HS-27A (cell line): ENCODE measurements around the gene VSIG10L2.

Source experiments
- DNase-seq: peaks from one replicate; pipeline ENCODE4 v3.0.0-alpha.2; 2012; ENCODE audit warnings: low read depth, missing footprints

The VSIG10L2 gene

DNA sequence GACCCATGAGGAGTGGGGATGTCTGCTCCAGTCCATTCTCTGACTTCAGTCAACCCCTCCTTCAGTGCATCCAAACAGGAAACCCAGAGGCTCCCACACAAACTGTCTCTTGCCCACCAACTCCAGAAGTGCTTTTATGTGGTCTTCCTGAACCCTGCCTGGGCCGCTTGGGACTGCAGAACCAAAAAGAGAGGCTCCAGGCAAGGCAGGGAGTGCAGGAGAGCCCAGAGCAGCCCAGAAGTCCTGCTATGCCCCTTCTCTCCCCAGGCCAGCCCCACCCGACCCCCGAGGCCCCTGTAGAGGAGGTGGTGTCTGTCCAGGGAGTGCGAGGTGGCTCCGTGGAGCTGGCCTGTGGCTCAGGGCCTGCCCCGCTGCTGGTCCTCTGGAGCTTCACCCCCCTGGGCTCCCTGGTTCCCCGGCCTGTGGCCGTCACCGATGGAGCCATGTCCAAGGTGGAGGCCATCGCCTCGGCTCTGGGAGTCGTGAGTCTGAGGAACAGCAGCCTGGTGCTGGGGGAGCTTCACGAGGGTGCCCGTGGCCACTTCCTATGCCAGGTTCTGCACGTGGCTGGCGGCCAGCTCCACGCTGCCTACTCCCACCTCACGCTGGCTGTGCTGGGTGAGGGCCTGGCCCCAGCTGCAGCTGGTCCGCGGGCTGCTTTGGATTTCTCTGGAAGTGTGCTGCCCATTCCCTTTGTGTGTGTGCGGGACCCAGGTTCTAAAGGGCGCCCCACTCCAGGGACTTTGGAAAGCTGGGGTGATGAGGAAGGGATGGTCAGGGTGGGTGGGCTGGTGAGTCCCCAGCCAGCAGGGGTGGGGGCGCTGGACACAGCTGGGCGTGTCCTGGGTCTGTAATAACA lies 1.8 kb downstream of the VSIG10L2 start:
- no peak for DNase-seq

DNA sequence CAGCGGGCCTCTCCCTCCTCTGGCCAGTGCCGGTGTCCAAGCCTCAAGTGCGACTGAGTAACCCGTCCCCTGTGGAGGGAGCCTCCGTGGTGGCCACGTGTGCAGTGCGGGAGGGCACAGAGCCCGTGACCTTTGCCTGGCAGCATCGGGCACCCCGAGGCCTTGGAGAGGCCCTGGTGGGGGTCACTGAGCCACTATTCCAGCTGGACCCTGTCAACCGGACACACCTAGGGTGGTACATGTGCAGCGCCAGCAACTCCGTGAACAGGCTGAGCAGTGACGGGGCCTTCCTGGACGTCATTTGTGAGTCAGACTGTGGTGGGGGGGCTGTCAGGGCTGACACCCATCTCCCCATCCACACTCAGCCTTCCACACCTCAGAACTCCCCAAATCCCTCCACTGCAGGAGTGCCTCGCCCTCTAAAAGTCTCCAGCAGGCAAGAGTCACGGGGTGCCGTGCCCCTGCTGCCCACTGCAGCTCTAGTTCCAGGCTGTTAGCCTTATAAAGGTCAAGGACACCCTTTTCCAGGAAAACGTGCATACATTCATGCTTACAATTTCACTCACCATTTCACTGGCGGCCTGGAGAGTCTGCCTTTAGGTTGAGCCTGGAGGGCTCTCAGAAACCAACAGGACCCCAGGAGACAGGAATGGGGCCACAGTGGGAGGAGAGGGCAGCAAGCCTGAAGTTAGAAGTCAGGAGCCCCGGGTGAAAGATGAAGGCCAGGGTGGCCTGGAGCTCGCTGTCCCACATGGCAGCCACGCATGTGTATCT lies 2.6 kb downstream of the VSIG10L2 start:
- DNase-seq: no peak

DNA sequence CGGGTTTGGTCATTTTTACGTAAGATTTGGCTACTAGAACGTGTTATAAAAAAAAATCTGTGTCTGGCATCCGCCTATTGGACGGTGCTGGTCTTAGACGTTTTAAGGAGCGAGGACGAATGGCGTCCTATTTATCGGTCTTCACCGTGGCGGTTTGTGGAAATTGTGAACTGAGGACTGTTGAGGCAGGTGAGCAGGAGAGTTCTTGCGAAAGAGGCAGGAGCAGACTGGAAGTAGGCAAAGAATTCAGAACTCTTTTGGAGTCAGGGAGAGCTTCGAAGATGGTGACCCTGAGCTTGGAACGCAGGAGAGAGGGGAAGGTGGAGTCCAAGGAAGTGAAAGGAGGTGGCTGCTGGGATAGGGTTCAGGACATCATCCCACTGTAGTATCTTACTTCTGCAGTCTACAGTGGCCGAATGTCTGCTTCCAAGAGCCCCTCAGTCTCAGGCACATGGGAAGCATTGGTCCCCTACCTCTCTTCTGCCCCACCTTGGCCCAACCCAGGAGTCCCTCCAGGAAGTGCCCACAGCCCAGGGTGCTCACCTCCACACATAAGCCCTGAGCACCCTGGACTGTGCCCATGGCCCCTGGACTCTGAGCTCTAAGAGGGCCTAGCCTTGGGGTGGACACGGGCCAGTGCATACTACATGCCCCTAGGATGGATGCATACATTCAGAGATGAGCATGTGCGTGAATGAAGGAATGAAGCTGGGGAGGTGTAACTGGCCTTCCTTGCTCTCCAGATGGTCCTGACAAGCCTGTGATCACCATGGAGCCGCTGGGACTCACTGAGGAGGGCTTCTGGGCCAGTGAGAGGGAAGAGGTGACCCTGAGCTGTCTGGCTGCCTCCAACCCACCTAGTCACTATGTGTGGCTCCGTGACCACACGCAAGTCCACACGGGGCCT lies 3.7 kb downstream of the VSIG10L2 start:
- no peak for DNase-seq

DNA sequence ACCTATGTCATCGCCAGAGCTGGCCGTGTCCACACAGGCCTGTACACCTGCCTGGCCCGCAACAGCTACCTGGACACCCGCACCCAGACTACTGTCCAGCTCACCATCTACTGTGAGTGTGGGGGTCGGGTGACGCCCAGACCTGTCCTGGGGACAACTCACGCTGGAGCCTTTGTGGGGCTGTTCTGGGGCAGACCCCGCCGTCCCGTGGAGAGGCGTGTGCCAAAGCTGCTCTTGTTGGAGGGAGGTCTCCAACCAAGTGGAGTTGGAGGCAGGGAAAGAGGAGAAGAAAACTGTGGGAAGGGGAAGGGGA lies 4.3 kb downstream of the VSIG10L2 start:
- no peak for DNase-seq

DNA sequence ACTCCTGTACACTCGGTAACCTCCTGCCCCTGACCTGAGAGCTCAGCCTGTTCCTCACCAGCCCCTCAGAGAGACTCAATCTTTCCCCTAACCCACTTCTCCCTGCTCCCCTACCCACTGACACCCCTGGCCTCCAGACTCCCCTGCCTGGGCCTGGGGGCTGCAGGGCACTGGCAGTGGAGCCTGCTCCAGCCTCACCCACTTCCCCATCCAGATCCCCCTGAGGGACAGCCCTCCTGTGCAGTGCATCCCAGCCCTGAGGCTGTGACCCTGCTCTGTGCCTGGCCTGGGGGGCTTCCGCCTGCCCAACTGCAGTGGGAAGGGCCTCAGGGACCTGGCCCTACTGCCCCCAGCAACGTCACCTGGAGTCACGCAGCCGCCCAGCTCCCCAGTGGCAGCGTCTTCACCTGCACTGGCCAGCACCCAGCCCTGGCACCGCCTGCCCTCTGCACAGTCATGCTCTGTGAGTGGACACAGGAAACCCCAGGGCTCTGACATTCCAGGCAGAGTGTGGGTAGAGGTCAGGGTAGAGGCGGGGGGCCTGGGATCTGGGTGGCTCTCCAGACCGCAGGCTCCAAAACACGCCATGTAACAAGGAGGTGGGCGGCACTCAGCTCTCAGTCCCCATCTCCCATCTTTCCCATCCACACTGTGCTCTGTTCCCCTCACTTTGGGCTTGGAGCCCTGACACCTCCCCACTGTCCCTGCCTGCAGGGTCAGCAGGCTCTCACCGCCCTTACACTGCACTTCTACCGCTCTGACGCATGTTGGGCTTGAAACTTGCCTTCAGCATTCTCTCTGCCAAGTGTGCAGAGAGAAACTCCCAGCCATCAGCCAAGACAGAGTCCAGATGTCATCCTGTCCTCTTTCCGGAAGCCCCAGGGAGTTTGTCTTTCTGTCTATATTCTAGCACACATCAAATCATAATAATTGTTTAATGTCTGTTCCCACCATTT lies 5.1 kb downstream of the VSIG10L2 start:
- DNase-seq: no peak

DNA sequence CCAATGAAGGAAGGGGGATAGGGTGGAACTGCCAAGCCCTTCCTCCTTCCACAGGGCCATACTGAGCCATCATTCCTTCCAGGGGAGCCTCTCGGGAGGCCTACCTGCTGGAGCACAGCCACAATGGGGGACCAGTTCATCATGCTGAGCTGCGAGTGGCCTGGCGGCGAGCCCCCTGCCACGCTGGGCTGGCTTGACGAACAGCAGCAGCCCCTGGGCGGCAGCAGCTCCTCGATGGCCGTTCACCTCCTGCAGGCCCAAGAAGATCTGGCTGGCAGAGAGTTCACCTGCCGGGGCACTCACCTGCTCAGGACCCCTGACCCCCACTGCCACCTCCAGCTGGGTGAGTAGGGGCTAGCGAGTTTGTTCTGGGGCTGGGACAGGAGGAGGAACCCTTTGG lies 5.9 kb downstream of the VSIG10L2 start:
- DNase-seq: no peak

DNA sequence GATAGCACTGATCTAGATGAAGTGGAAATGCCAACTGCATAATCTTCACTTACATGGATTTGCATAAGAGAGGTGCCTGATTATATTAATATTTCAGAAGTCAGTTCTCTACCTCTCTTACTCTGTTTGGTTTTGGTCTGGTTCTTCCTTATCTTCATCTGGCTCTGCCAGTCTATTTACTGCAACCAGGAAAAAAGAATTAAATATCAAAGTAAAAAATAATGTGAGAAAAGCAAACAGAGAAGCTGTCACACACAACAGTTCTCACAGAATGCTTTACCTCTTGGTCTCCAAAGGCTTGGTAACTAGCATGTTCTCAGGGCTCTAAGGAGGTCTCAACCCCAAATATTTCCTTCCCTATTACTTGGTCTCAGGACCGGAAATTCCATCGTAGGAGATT lies 6.7 kb downstream of the VSIG10L2 start:
- no peak for DNase-seq

DNA sequence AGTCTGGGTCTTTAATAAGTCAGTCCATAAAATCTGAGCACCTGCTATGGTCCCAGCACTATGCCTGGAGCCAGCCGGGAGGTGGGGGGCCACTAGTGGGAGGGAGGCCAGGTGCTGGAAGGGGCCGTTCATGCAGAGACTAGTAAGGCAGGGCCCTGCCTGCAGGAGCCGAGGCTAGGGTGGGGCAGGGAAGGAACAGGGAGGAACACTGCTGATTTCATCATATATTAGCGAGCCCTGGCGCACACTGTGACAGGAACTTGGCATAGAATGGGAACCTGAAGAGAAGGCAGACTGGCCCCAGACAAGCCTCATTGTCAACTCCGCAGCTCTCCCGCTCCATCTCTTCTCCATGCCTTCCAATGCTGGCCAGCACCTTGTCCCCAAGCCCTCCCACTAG lies 7.1 kb downstream of the VSIG10L2 start:
- no peak for DNase-seq

DNA sequence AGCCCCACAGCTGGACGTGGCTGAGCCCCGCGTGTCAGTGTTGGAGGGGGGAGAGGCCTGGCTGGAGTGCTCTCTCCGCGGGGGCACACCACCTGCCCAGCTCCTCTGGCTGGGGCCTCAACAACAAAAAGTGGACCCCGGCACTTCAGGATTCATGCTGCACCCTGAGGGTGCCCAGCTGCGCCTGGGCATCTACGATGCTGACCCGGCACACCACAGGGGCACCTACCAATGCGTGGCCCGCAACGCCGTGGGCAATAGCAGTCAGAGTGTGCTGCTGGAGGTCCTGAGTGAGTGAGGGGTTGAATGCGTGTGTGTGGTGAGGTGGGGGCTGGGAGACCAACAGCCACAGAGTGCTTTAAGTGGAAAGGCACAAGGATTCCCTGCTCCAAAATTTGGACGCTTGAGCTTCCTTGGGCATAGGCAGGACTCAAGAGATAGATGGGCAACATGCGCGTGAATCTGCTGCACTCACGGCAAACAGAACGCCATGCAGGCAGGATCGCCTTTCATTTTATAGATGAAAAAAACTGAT lies 7.6 kb downstream of the VSIG10L2 start:
- no peak for DNase-seq

DNA sequence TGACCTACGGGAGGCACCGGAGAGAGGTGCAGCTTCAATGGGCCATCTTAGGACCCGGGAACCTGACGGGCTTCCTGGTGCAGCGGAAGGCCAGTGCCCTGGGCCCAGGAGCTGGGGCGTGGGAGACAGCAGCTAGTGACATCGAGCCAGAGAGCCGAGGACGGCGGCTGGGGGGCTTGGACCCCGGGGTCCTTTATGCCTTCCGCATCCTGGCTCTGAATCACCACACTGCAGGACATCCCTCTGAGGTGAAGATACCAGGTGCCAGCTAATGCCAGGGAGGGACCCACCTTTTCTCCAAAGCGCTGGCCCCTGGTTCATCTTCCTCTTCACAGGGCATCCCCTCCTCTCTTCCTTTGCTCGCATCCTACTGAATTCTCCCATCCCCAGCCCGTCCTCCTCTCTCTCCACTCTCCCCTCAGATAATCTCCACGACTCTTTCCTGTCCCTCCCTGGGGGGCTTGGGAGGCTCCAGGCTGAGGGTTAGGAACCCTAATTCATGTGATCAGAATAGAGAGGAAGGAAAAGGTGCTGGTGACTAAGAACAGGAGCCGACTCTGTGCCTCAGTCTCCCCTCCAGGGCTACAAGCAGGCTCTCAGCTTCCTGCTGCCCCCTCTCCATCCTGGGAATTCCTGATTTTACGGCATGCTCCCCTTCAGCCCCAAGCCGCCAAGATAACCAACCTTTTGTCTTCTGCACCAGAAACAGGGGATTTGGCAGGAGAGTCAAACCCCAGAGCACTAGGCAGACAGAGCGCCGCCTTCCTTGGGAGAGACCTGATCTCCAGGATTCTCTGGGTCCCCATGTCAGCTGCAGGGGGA lies 8.5 kb downstream of the VSIG10L2 start:
- DNase-seq: no peak

DNA sequence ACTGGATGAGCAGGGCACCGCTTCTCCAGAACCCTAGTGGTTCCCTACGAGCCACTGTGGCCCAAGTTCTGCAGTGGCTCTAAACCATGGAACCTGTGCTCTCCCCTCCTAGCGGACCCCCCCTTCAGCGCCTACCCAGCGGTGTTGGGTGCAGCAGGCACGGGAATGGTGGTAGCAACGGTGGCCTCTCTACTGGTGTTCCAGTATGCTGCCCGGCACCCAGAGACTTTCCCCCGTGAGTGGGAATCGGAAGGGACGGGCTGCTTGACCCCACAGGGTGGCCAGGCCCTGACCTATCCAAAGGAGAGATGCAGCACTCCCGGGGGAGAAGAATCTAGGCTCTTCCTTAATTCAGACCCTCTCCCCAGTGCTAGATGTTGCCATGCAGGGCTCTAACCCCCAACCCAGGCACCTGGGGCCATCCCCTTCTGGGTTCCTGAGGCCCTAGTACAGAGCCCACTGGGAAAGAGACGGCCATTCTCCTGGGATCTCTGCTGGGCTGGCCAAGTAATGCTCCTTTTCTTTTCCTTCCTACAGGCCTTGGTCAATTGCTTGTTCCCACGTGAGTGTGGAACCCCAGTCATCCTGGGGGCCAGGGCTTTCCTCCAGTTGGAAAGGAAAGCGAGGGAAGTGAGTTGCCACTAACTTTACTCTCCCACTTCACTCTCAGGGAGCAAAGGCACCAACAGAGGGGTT lies 9.2 kb downstream of the VSIG10L2 start:
- no peak for DNase-seq

DNA sequence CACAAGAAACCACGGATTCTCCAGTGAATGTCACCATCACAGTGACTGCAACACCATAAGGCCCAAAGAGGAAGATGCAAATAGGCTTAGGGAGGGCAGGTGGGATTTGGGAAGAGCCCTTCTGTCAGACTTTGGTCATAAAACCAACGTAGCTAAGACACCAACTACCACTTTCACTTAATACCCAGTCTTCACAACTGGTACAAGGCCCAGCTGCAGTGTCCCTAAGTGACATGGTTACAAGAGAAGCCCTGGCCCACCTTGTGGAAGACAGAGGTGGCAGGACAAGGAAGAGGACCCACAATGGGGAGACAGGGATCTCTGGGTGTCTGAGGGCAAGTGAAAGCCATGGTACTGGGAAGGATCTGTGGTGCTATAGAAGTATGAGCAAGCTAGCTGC lies 10.0 kb downstream of the VSIG10L2 start:
- DNase-seq: no peak

DNA sequence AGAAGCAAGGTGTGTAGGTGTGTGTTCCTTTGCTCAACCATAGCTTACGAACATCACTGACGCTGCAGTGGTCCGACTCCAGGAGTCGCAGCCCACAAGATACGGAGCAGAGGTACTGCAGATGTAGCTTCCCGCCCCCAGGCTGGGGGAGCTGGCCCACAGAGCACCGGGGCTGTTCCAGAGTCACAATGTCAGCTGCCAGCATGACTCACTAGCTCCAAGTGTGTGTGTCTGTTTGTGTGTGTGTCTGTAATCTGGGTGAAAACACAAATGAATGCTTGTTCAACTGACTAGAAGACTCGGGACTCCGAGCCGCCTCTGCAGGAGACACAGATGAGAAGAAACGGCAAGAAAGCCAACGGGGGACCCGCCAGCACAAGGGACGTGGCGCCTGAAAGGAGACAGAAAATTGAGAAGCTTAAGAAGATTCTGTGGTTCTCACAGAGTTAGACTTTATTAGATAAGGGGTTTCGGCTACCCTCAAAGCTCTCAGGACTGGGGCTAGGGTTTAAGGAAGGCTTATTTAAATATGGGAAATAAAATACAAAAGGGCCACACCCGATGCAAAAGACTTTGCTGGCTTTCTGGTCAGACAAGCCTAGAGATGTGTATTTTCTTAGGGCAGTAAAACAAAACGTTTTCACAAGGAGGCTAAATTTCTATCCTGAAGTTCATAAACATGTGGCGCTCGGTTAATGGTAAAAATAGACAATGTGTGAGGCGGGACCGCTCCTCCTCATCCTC lies 10.7 kb downstream of the VSIG10L2 start:
- DNase-seq: no peak

DNA sequence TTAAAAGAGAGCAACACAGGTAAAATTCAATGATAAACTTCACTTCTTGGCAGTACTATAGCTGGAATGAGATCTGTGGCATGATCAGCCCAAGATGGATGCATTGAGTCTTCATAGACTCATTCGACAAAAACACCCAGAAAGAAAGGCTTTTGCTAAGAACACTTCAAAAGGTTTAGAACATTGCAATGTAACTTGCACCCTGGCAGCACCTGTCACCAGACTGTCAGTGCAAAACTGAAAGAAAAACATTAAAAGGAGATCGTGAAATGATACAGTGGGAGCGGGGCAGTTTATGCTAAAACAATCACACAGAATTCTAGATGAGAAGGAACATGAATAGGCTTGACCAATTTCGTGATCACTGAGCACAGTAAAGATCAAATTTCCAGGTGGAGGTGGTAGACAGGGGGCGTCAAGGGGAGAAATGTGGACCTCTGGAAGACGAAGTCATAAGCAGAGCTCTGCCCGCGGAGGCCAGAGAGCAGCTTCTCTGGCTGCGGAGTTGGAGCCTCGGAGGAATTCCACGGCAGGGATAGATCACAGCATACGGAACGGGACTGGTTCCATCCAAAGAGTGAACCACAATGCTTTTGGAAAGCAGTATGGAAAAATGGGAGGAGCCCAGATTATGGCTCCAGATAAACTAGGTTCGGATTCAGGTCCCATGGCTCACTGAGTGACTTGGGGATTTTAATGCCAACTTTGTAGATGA lies 11.9 kb downstream of the VSIG10L2 start:
- DNase-seq: no peak

DNA sequence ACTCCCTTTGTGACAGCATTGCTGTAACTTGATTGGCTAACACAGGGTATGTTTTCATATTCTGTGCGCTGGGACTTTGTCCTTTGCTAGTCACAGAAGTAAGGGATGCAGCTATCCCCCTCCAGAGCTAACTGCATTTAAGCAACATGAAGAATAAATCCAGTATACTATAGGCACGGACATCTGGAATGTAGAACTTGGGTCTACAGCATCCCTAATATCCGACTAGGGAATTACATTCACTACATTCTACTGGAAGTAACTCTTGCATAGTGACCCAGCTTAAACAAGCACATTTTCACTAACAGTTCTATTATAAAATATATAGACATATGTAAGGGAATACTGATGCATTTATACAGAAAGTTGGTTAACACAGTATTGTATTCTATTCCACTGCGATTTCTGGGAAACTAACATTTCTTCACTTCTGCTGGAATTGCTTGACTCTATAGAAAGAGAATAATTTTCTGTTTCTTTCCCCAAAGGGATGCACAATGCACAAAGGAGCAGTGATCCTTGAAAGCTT lies 13.1 kb downstream of the VSIG10L2 start:
- DNase-seq: no peak

DNA sequence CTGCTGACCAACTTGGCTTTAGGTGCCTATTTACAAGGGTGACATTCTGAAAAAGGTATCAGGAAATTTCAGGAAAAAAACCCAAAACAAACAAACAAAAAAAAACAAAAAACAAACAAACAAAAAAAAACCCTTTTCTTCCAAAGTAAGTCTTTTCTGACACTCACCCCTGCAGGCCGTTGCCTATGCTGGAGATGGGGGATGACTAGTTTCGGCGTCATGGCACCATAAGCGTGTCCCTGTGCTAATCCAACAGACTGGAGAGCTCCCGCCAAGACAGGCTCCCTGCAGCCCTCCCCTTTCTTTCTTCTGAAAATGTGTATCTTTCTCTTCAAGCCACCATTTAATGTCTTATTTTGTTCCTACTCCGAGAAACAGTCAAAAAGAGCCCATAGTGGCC lies 13.7 kb downstream of the VSIG10L2 start:
- DNase-seq: no peak

DNA sequence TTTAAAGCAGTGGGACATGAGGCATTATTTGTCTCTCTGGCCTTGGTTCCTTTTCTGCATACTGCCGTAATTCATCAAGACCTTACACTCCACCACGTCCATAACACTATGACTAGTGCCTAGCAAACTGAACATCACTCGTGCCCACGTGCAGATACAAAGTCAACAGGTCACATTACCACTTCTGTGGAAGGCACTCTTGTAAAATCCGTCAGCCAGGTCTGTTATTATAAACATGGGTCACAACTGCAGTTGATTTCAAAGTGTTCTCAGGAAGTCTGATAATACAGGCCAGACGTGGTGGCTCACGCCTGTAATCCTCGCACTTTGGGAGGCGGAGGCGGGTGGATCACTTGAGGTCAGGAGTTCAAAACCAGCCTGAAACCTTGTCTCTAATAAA lies 14.1 kb downstream of the VSIG10L2 start:
- DNase-seq: no peak

DNA sequence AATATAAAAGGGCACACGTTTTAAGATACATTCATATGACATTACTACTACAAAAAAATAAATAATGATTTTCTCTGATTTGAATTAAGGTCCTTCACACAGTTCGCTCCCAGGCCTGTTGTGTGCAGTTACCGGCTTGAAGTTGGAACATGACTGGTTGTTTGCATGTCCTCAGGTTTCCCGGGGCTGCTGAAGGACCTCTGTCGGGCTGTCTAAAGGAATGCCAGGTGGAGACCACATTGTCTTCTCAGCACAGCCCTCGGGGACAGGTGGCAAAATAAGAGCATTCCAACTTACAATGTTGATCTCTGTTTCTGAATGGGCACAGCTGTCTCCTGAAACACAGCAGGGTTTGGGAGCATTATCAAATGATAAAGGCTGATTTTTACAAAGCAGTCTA lies 14.9 kb downstream of the VSIG10L2 start:
- DNase-seq: no peak
